ENCODE data around the gene FAM171A1.

- TF ChIP-seq CTCF (IDR thresholded peaks at IDR 0.05): no peak
- TF ChIP-seq TCF12 (IDR thresholded peaks at IDR 0.05): no peak
- TF ChIP-seq RAD21 (IDR thresholded peaks at IDR 0.05; ENCODE audit: low read length): no peak
- 0 out of 2 replicates have a peak, but pooled peaks have one; percentile 9 for TF ChIP-seq MAX (IDR thresholded peaks at IDR 0.05; ENCODE audit: low read depth)
- no peak for TF ChIP-seq ZBTB33 (IDR thresholded peaks at IDR 0.05; ENCODE audit: borderline replicate concordance, low read depth)
- no peak for TF ChIP-seq POLR2AphosphoS5 (IDR thresholded peaks at IDR 0.05; ENCODE audit: low read depth, low read length)
- TF ChIP-seq TAF1 (IDR thresholded peaks at IDR 0.05; ENCODE audit: borderline replicate concordance, low read depth, low read length): no peak
- TF ChIP-seq FOSL2 (IDR thresholded peaks at IDR 0.05; ENCODE audit: borderline replicate concordance, low read depth): no peak
- no peak for TF ChIP-seq NFIC (IDR thresholded peaks at IDR 0.05; ENCODE audit: borderline replicate concordance)
- no peak for TF ChIP-seq JUND (IDR thresholded peaks at IDR 0.05)
- TF ChIP-seq YY1 (IDR thresholded peaks at IDR 0.05; ENCODE audit: low read depth): no peak
Observed at GRCh38 chr10:15370212-15370855, 755 bp downstream of the FAM171A1 start.
